ENCODE results near the gene ORM2. TPM values are rescaled to one million over a fixed set of nuclear protein-coding genes. Genes with fewer than 3 reads are reported as not detected.

ORM2 gene
- total and polyA plus RNA-seq, 2 of the 13 experiments (the other 11 are each of a cell fraction or from before 2014, with no cell fraction given): 565 to 824 TPM

DNA sequence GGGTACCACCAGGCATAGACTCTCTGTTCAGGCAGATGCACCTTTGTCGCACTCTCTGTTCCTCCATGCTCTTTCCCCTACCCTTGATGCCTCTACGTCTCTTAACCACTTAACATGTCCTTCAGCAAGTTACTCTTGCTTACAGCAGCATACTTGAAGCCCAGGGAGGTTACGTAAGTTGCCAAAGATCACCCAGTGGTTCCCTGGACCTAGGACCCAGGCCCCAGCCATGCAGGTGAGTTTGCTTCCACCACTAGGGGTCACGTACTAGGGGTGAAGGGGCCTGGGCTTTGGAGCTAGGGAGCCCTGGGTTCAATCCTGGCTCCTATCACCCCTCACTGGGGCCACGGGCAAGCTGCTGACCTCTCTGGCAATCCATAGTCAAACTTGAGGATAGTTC lies 49.2 kb downstream of the ORM2 start:
- H3K4me2 ChIP-seq (ENCODE audit: low read depth, low read length): no peak overlapping the region
- peaks cover 14% of the 10 kb centered on the region for H3K4me1 ChIP-seq (ENCODE audit: insufficient read depth, low read length)
- H3K9ac ChIP-seq (ENCODE audit: insufficient read depth, low read depth, low read length): no peak overlapping the region
- no peak for FAIRE-seq
- no peak overlapping the region for H3K27ac ChIP-seq (ENCODE audit: extremely low read length, insufficient read depth, low read length)
- peak; percentile 51 for ATAC-seq
- in situ Hi-C loops (cut with HindIII; ENCODE audit: extremely low pct_ligation_motif_present, low pct_unique_long_range_greater_than_20kb): no loop called here
- H3K4me3 ChIP-seq (replicated peaks in 1 of 3; ENCODE audit: insufficient read depth in 1 of 3, low read depth in 2 of 3, low read length in 3 of 3): no peak overlapping the region
- WGBS (ENCODE audit: low lambda C conversion rate): 94% methylated on average over 4 of the region's 5 CpGs
- H4K20me1 ChIP-seq (ENCODE audit: insufficient read depth, low read length): no peaks in the 10 kb centered on the region
- intact Hi-C loops (cut with micrococcal nuclease; ENCODE audit: unreplicated experiment): no loop called here
- ChIA-PET CTCF (ENCODE audit: low intra/inter-chr PET ratio, low total read pairs) (no interaction called here), POLR2A (no interaction called here)
- DNase-seq (ENCODE audit: low spot score): no peak
- no peaks in the 10 kb centered on the region for H3K79me2 ChIP-seq (ENCODE audit: insufficient read depth, low read length)
- H3K9me3 ChIP-seq (ENCODE audit: low read length): no peaks in the 10 kb centered on the region
- BruUV-seq (replicated peaks): no TSS peak
- H3K36me3 ChIP-seq (replicated peaks in 1 of 2; ENCODE audit: control insufficient read depth in 1 of 2, insufficient read depth in 2 of 2, low read length in 2 of 2): peaks cover 2 to 7% of the 10 kb centered on the region in 2 experiments; a peak in 2 of 5 replicates
- no peaks in the 10 kb centered on the region for H3K27me3 ChIP-seq (ENCODE audit: control insufficient read depth in 1 of 2, insufficient read depth in 2 of 2, low read length in 2 of 2)
- H2AFZ ChIP-seq (ENCODE audit: low read length): no peak overlapping the region
- TF ChIP-seq, protein P1, sequence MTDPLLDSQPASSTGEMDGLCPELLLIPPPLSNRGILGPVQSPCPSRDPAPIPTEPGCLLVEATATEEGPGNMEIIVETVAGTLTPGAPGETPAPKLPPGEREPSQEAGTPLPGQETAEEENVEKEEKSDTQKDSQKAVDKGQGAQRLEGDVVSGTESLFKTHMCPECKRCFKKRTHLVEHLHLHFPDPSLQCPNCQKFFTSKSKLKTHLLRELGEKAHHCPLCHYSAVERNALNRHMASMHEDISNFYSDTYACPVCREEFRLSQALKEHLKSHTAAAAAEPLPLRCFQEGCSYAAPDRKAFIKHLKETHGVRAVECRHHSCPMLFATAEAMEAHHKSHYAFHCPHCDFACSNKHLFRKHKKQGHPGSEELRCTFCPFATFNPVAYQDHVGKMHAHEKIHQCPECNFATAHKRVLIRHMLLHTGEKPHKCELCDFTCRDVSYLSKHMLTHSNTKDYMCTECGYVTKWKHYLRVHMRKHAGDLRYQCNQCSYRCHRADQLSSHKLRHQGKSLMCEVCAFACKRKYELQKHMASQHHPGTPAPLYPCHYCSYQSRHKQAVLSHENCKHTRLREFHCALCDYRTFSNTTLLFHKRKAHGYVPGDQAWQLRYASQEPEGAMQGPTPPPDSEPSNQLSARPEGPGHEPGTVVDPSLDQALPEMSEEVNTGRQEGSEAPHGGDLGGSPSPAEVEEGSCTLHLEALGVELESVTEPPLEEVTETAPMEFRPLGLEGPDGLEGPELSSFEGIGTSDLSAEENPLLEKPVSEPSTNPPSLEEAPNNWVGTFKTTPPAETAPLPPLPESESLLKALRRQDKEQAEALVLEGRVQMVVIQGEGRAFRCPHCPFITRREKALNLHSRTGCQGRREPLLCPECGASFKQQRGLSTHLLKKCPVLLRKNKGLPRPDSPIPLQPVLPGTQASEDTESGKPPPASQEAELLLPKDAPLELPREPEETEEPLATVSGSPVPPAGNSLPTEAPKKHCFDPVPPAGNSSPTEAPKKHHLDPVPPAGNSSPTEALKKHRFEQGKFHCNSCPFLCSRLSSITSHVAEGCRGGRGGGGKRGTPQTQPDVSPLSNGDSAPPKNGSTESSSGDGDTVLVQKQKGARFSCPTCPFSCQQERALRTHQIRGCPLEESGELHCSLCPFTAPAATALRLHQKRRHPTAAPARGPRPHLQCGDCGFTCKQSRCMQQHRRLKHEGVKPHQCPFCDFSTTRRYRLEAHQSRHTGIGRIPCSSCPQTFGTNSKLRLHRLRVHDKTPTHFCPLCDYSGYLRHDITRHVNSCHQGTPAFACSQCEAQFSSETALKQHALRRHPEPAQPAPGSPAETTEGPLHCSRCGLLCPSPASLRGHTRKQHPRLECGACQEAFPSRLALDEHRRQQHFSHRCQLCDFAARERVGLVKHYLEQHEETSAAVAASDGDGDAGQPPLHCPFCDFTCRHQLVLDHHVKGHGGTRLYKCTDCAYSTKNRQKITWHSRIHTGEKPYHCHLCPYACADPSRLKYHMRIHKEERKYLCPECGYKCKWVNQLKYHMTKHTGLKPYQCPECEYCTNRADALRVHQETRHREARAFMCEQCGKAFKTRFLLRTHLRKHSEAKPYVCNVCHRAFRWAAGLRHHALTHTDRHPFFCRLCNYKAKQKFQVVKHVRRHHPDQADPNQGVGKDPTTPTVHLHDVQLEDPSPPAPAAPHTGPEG (CRISPR knock-in tag; IDR thresholded peaks at IDR 0.05): no peak
- peak; percentile 77 for TF ChIP-seq HNF4A (CRISPR knock-in tag; IDR thresholded peaks at IDR 0.05)
- no peak for TF ChIP-seq TBL1XR1 (IDR thresholded peaks at IDR 0.05; ENCODE audit: borderline replicate concordance, low read length, partially characterized antibody)
- no peak for TF ChIP-seq KAT8 (CRISPR knock-in tag; IDR thresholded peaks at IDR 0.05)
- TF ChIP-seq XRCC5 (optimal IDR thresholded peaks at IDR 0.05; ENCODE audit: low read length): no peak
- TF ChIP-seq CEBPG (CRISPR knock-in tag; IDR thresholded peaks at IDR 0.05): peak; percentile 32
- TF ChIP-seq, protein P2, sequence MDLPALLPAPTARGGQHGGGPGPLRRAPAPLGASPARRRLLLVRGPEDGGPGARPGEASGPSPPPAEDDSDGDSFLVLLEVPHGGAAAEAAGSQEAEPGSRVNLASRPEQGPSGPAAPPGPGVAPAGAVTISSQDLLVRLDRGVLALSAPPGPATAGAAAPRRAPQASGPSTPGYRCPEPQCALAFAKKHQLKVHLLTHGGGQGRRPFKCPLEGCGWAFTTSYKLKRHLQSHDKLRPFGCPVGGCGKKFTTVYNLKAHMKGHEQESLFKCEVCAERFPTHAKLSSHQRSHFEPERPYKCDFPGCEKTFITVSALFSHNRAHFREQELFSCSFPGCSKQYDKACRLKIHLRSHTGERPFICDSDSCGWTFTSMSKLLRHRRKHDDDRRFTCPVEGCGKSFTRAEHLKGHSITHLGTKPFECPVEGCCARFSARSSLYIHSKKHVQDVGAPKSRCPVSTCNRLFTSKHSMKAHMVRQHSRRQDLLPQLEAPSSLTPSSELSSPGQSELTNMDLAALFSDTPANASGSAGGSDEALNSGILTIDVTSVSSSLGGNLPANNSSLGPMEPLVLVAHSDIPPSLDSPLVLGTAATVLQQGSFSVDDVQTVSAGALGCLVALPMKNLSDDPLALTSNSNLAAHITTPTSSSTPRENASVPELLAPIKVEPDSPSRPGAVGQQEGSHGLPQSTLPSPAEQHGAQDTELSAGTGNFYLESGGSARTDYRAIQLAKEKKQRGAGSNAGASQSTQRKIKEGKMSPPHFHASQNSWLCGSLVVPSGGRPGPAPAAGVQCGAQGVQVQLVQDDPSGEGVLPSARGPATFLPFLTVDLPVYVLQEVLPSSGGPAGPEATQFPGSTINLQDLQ (CRISPR knock-in tag; IDR thresholded peaks at IDR 0.05): no peak
- 0 out of 2 replicates have a peak, but pooled peaks have one; percentile 16 for TF ChIP-seq PITX1 (CRISPR knock-in tag; IDR thresholded peaks at IDR 0.05)
- peak; percentile 23; the same call in 1 of the 2 replicates for TF ChIP-seq HNF4G (IDR thresholded peaks at IDR 0.05; ENCODE audit: borderline replicate concordance, low read depth, low read length)
- TF ChIP-seq HNF4G (CRISPR knock-in tag; IDR thresholded peaks at IDR 0.05; ENCODE audit: borderline replicate concordance, low read depth): no peak
- no peak for TF ChIP-seq ELF1 (CRISPR knock-in tag; IDR thresholded peaks at IDR 0.05)

All from HepG2 (cell line).